HG03280 (cell line): ENCODE results near the gene KATNA1.

Experiments used
- ATAC-seq: cut with Tn5 transposase; IDR thresholded peaks from one replicate; pipeline ENCODE4 v1.9.1; 2021; ENCODE audit warnings: mild to moderate bottlenecking, moderate library complexity; ENCODE audit not compliant: unreplicated experiment

The KATNA1 gene

GRCh38 chr6:149614337-149614736, 34.2 kb downstream of the KATNA1 start:
- ATAC-seq = no peak

- ATAC-seq = no peak
Observed at GRCh38 chr6:149608381-149608982, 40.0 kb downstream of the KATNA1 start.

GRCh38 chr6:149600508-149600907, 48.0 kb downstream of the KATNA1 start:
- no peak for ATAC-seq

- ATAC-seq = no peak
Observed at GRCh38 chr6:149593408-149593807, 55.1 kb downstream of the KATNA1 start.

- no peak for ATAC-seq
Observed at GRCh38 chr6:149592983-149593382, 55.5 kb downstream of the KATNA1 start.

GRCh38 chr6:149586149-149586548, 62.4 kb downstream of the KATNA1 start:
- no peak for ATAC-seq

GRCh38 chr6:149581349-149581748, 67.2 kb downstream of the KATNA1 start:
- ATAC-seq = no peak

- no peak for ATAC-seq
Observed at GRCh38 chr6:149580880-149581279, 67.6 kb downstream of the KATNA1 start.

GRCh38 chr6:149567945-149568585, 80.4 kb downstream of the KATNA1 start:
- ATAC-seq = no peak

GRCh38 chr6:149567194-149567586, 81.3 kb downstream of the KATNA1 start:
- ATAC-seq = no peak

- peak; percentile 21 for ATAC-seq
Observed at GRCh38 chr6:149566410-149567193, 81.9 kb downstream of the KATNA1 start.

GRCh38 chr6:149565527-149566409, 82.7 kb downstream of the KATNA1 start, which contains the start of gene GINM1:
GINM1 (plus strand) TSS chr6:149566375; CDS start chr6:149566415, 40 bp downstream.
- peak; percentile 87 for ATAC-seq

GRCh38 chr6:149563928-149564325, 84.6 kb downstream of the KATNA1 start:
- ATAC-seq = no peak

- no peak for ATAC-seq
Observed at GRCh38 chr6:149563203-149563927, 85.1 kb downstream of the KATNA1 start.

GRCh38 chr6:149560736-149561135, 87.8 kb downstream of the KATNA1 start:
- no peak for ATAC-seq

GRCh38 chr6:149559389-149559788, 89.1 kb downstream of the KATNA1 start:
- ATAC-seq = no peak

- no peak for ATAC-seq
Observed at GRCh38 chr6:149558029-149558428, 90.5 kb downstream of the KATNA1 start.

- no peak for ATAC-seq
Observed at GRCh38 chr6:149551920-149552319, 96.6 kb downstream of the KATNA1 start.

- peak; percentile 92 for ATAC-seq
Observed at GRCh38 chr6:149545754-149546471, 102.6 kb downstream of the KATNA1 start, which contains the start of gene PPIL4. PPIL4 (minus strand) TSS chr6:149546043; CDS start chr6:149546005, 38 bp downstream.
